HepG2 (cell line): Measurements from ENCODE around the gene PIK3IP1. TPM values are rescaled to one million over a fixed set of nuclear protein-coding genes. Genes with fewer than 3 reads are reported as not detected.

Experiments used
- ASH2L ChIP-seq: fragments of 300-600, 200-600 bp; sonication (generic); IDR thresholded peaks from 2 replicates; pipeline ENCODE4 v1.7.0; 2017; ENCODE audit warnings: low read depth, mild to moderate bottlenecking, moderate library complexity, mixed read lengths, low read length; ENCODE audit not compliant: insufficient read length
- FOXO1 ChIP-seq: sonication (generic); formaldehyde crosslinking; IDR thresholded peaks from 2 replicates; pipeline ENCODE4 v1.4.0; 2020; ENCODE audit warnings: missing genetic modification reagents
- MAFG ChIP-seq: sonication (generic); formaldehyde crosslinking; IDR thresholded peaks from 2 replicates; pipeline ENCODE4 v1.5.1; 2020; ENCODE audit warnings: mild to moderate bottlenecking, missing genetic modification reagents
- PCBP2 ChIP-seq: fragments of 200-400 bp; formaldehyde crosslinking; optimal IDR thresholded peaks from 2 replicates; pipeline ENCODE3; 2018; ENCODE audit warnings: low read length, low read depth; ENCODE audit not compliant: poor library complexity, severe bottlenecking
- RELA ChIP-seq: sonication (generic); formaldehyde crosslinking; IDR thresholded peaks from 2 replicates; pipeline ENCODE4 v1.4.0; 2020; ENCODE audit warnings: missing genetic modification reagents
- SALL1 ChIP-seq: sonication (generic); formaldehyde crosslinking; IDR thresholded peaks from 2 replicates; pipeline ENCODE4 v1.8.0; 2022; ENCODE audit warnings: mild to moderate bottlenecking, missing genetic modification reagents
- SRSF4 ChIP-seq: fragments of 200-400 bp; formaldehyde crosslinking; IDR thresholded peaks from one replicate; pipeline ENCODE4 v1.6.1; 2018; ENCODE audit warnings: mild to moderate bottlenecking, low read depth, low read length, moderate library complexity; ENCODE audit not compliant: poor library complexity, severe bottlenecking
- TARDBP ChIP-seq: sonication (generic); formaldehyde crosslinking; IDR thresholded peaks from 2 replicates; pipeline ENCODE4 v1.8.0; 2022; ENCODE audit warnings: mild to moderate bottlenecking, missing genetic modification reagents
- ZFY ChIP-seq: sonication (generic); formaldehyde crosslinking; IDR thresholded peaks from 2 replicates; pipeline ENCODE4 v1.4.0; 2020; ENCODE audit warnings: missing genetic modification reagents
- ZNF160 ChIP-seq: sonication (generic); formaldehyde crosslinking; IDR thresholded peaks from 2 replicates; pipeline ENCODE4 v1.8.0; 2022; ENCODE audit warnings: mild to moderate bottlenecking, inconsistent platforms, missing genetic modification reagents
- ZNF20 ChIP-seq: sonication (generic); formaldehyde crosslinking; IDR thresholded peaks from 2 replicates; pipeline ENCODE4 v1.4.0; 2020; ENCODE audit warnings: mild to moderate bottlenecking, moderate library complexity, missing genetic modification reagents
- ZNF878 ChIP-seq: sonication (generic); formaldehyde crosslinking; IDR thresholded peaks from 2 replicates; pipeline ENCODE4 v1.8.1; 2023; ENCODE audit warnings: mild to moderate bottlenecking, missing genetic modification reagents, moderate library complexity
- ZNF879 ChIP-seq: sonication (generic); formaldehyde crosslinking; IDR thresholded peaks from 2 replicates; pipeline ENCODE4 v1.8.1; 2023; ENCODE audit warnings: missing genetic modification reagents
- polyA plus RNA-seq, 8 experiments: library from polyadenylated mRNA; depleted of rRNA in 3 of 8; stranded (reverse) in 7 of 8; unstranded in 1 of 8; fragments of >200 nt; fragmentation: Illumina TruSeq in 4 of 8; extraction: Trizol in 4 of 8; gene quantifications; 2 replicates each; pipeline versions ENCODE4 v1.2.1 to v1.2.3, GENCODE V29; 2011 to 2016; ENCODE audit warnings: low read depth in 4 of 8, missing spikeins in 1 of 8, mixed read lengths in 1 of 8; ENCODE audit not compliant: insufficient read depth in 1 of 8
- total RNA-seq, 5 experiments: library from RNA; depleted of rRNA; stranded (reverse); fragments of >200 nt; fragmentation: Illumina TruSeq; extraction: Trizol; gene quantifications; 2 replicates each; pipeline ENCODE4 v1.2.3, GENCODE V29; 2016; ENCODE audit warnings: low read depth in 1 of 5
- TF ChIP-seq, protein P1 (sequence below), 2 experiments: sonication (generic) in 1 of 2; formaldehyde crosslinking in 1 of 2; IDR thresholded peaks; 2 replicates each; pipeline versions ENCODE4 v1.6.1 to v1.9.0; 2014 to 2022; ENCODE audit warnings: antibody characterized with exemption in 1 of 2, borderline replicate concordance in 1 of 2, inconsistent platforms in 1 of 2, low read depth in 1 of 2, missing genetic modification reagents in 1 of 2
- TF ChIP-seq, protein P2 (sequence below): sonication (generic); formaldehyde crosslinking; IDR thresholded peaks from 2 replicates; pipeline ENCODE4 v1.9.0; 2021; ENCODE audit warnings: missing genetic modification reagents, mild to moderate bottlenecking, borderline replicate concordance
- TF ChIP-seq, protein P3 (sequence below): sonication (generic); formaldehyde crosslinking; IDR thresholded peaks from 2 replicates; pipeline ENCODE4 v1.4.0; 2020; ENCODE audit warnings: missing genetic modification reagents

The PIK3IP1 gene
- total and polyA plus RNA-seq, 2 of the 13 experiments (the other 11 are each of a cell fraction or from before 2014, with no cell fraction given) = 1.3 to 2.5 TPM

DNA sequence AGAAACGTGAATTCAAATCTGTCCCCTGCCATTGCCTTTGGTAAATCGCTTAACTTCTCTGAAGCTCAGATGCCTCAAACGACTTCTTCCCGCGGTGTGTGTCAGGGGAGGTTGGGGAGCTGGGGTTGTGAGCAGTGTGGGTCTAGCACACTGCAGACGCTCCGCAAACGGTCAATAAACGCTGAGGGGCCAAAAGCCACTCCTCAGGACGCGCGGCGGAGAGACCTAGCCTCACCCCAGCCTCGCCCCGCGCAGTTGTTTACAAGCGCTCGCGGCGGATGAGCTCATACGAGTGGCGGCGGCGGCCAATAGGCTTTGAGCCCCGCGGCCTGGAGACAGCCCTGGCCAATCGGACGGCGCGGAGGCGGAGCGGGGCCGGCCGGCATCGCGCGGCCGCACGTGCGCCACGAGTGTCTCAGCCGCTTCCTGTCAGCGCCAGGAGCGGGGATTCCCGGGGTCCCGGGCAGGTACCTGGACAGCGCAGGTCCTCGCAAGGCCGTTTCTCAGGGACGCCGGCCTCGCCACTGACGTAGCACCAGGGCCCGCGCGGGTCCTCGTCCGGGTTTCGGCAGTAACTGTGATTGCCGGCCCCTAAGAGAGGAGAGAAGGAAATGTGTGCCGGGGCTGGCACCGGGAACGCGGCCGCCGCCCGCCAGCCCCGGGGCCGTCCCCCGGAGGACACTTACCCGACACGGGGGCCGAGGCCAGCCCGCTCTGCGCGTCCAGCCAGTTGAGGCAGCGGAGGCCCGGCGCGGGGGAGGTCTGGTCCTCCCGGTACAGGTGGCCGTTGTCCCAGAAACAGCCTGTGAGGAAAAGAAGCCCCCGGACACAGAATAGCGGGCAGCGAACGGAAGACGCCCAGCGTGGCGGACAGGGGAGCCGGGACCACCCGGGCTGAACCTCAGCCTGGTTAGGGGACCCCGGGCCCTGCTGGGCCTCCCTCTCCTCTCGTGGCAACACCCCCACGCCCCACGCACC, 1.5 kb downstream of the PIK3IP1 start (continued):
- TF ChIP-seq SALL1 (CRISPR knock-in tag) (peak; percentile 94), ZFY (CRISPR knock-in tag) (peak; percentile 73), TARDBP (CRISPR knock-in tag) (peak; percentile 47; the same call in 1 of the 2 replicates), ASH2L (peak; percentile 48), RELA (CRISPR knock-in tag) (peak; percentile 95; the same call in 1 of the 2 replicates), ZNF878 (CRISPR knock-in tag) (no peak), ZNF20 (CRISPR knock-in tag) (no peak), ZNF160 (peak; percentile 69), FOXO1 (peak; percentile 96), PCBP2 (no peak), ZNF879 (no peak; the same call in 1 of the 2 replicates), MAFG (no peak), SRSF4 (no peak)
- TF ChIP-seq, protein P1, sequence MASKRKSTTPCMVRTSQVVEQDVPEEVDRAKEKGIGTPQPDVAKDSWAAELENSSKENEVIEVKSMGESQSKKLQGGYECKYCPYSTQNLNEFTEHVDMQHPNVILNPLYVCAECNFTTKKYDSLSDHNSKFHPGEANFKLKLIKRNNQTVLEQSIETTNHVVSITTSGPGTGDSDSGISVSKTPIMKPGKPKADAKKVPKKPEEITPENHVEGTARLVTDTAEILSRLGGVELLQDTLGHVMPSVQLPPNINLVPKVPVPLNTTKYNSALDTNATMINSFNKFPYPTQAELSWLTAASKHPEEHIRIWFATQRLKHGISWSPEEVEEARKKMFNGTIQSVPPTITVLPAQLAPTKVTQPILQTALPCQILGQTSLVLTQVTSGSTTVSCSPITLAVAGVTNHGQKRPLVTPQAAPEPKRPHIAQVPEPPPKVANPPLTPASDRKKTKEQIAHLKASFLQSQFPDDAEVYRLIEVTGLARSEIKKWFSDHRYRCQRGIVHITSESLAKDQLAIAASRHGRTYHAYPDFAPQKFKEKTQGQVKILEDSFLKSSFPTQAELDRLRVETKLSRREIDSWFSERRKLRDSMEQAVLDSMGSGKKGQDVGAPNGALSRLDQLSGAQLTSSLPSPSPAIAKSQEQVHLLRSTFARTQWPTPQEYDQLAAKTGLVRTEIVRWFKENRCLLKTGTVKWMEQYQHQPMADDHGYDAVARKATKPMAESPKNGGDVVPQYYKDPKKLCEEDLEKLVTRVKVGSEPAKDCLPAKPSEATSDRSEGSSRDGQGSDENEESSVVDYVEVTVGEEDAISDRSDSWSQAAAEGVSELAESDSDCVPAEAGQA (IDR thresholded peaks at IDR 0.05; ENCODE audit: low read depth) = no peak
- TF ChIP-seq, protein P1 (CRISPR knock-in tag; IDR thresholded peaks at IDR 0.05; ENCODE audit: borderline replicate concordance) = peak; percentile 82; the same call in 1 of the 2 replicates
- TF ChIP-seq, protein P2, sequence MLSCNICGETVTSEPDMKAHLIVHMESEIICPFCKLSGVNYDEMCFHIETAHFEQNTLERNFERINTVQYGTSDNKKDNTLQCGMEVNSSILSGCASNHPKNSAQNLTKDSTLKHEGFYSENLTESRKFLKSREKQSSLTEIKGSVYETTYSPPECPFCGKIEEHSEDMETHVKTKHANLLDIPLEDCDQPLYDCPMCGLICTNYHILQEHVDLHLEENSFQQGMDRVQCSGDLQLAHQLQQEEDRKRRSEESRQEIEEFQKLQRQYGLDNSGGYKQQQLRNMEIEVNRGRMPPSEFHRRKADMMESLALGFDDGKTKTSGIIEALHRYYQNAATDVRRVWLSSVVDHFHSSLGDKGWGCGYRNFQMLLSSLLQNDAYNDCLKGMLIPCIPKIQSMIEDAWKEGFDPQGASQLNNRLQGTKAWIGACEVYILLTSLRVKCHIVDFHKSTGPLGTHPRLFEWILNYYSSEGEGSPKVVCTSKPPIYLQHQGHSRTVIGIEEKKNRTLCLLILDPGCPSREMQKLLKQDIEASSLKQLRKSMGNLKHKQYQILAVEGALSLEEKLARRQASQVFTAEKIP (CRISPR knock-in tag) = no peak
- TF ChIP-seq, protein P3, sequence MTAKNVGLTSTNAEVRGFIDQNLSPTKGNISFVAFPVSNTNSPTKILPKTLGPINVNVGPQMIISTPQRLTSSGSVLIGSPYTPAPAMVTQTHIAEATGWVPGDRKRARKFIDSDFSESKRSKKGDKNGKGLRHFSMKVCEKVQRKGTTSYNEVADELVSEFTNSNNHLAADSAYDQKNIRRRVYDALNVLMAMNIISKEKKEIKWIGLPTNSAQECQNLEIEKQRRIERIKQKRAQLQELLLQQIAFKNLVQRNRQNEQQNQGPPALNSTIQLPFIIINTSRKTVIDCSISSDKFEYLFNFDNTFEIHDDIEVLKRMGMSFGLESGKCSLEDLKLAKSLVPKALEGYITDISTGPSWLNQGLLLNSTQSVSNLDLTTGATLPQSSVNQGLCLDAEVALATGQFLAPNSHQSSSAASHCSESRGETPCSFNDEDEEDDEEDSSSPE (CRISPR knock-in tag) = peak; percentile 83
